HG03280 (cell line): ENCODE results near the gene LBH.

Source experiments
- ATAC-seq: cut with Tn5 transposase; IDR thresholded peaks from one replicate; pipeline ENCODE4 v1.9.1; 2021; ENCODE audit warnings: mild to moderate bottlenecking, moderate library complexity; ENCODE audit not compliant: unreplicated experiment

LBH gene

GRCh38 chr2:30234180-30234971 lies 3.0 kb downstream of the LBH start:
- ATAC-seq = no peak

- no peak for ATAC-seq
Observed at GRCh38 chr2:30235008-30235655, 3.8 kb downstream of the LBH start.

- no peak for ATAC-seq
Observed at GRCh38 chr2:30235859-30236535, 4.7 kb downstream of the LBH start.

GRCh38 chr2:30236591-30237238 lies 5.4 kb downstream of the LBH start:
- ATAC-seq = no peak

GRCh38 chr2:30237239-30237965 lies 6.1 kb downstream of the LBH start:
- ATAC-seq = no peak

GRCh38 chr2:30237966-30238800 lies 6.8 kb downstream of the LBH start:
- ATAC-seq = no peak

GRCh38 chr2:30239308-30239985 lies 8.1 kb downstream of the LBH start:
- ATAC-seq = no peak

GRCh38 chr2:30239986-30240752 lies 8.8 kb downstream of the LBH start:
- ATAC-seq = no peak

GRCh38 chr2:30243231-30243630 lies 11.9 kb downstream of the LBH start:
- ATAC-seq = no peak

- ATAC-seq = no peak
Observed at GRCh38 chr2:30245364-30245763, 14.0 kb downstream of the LBH start.

GRCh38 chr2:30248791-30249190 lies 17.5 kb downstream of the LBH start:
- no peak for ATAC-seq

- no peak for ATAC-seq
Observed at GRCh38 chr2:30249354-30249753, 18.0 kb downstream of the LBH start.

- no peak for ATAC-seq
Observed at GRCh38 chr2:30250421-30250820, 19.1 kb downstream of the LBH start.

GRCh38 chr2:30252723-30253701 lies 21.7 kb downstream of the LBH start:
- no peak for ATAC-seq

GRCh38 chr2:30253873-30254684 lies 22.7 kb downstream of the LBH start:
- ATAC-seq = no peak

- no peak for ATAC-seq
Observed at GRCh38 chr2:30254685-30255001, 23.3 kb downstream of the LBH start.

GRCh38 chr2:30255026-30255425 lies 23.7 kb downstream of the LBH start:
- no peak for ATAC-seq
